Inflammatory macrophage treated with lipopolysaccharide for 4 hours (primary cell): ENCODE data around the gene DNAJC13.

ENCODE experiments used
- DNase-seq: peaks from one replicate; pipeline ENCODE4 v3.0.0-alpha.2; 2020

DNAJC13 gene

GRCh38 chr3:132407025-132407424 is 10.3 kb upstream of the DNAJC13 start:
- DNase-seq = peak; percentile 68

GRCh38 chr3:132414841-132415240 is 2.5 kb upstream of the DNAJC13 start:
- no peak for DNase-seq

- no peak for DNase-seq
These were observed 1.1 kb upstream of the DNAJC13 start for GRCh38 chr3:132416161-132416560.

- peak; percentile 85 for DNase-seq
These were observed 551 bp downstream of the DNAJC13 start for GRCh38 chr3:132417695-132418411.

- peak; percentile 88 for DNase-seq
These were observed 1.6 kb downstream of the DNAJC13 start for GRCh38 chr3:132418916-132419315.

- no peak for DNase-seq
These were observed 4.5 kb downstream of the DNAJC13 start for GRCh38 chr3:132421832-132422231.

- DNase-seq = no peak
These were observed 5.2 kb downstream of the DNAJC13 start for GRCh38 chr3:132422531-132422930.

GRCh38 chr3:132432639-132433038 is 15.3 kb downstream of the DNAJC13 start:
- peak; percentile 76 for DNase-seq

GRCh38 chr3:132433121-132433520 is 15.8 kb downstream of the DNAJC13 start:
- no peak for DNase-seq

GRCh38 chr3:132435224-132435910 is 18.1 kb downstream of the DNAJC13 start:
- DNase-seq = no peak

GRCh38 chr3:132435911-132436425 is 18.7 kb downstream of the DNAJC13 start:
- peak; percentile 15 for DNase-seq

GRCh38 chr3:132443421-132443820 is 26.1 kb downstream of the DNAJC13 start:
- no peak for DNase-seq

- no peak for DNase-seq
These were observed 27.1 kb downstream of the DNAJC13 start for GRCh38 chr3:132444383-132444782.

GRCh38 chr3:132445817-132446216 is 28.5 kb downstream of the DNAJC13 start:
- DNase-seq = peak; percentile 87

- no peak for DNase-seq
These were observed 31.1 kb downstream of the DNAJC13 start for GRCh38 chr3:132448216-132448961.

- peak; percentile 63 for DNase-seq
These were observed 38.8 kb downstream of the DNAJC13 start for GRCh38 chr3:132456136-132456535.

GRCh38 chr3:132456571-132456970 is 39.3 kb downstream of the DNAJC13 start:
- DNase-seq = peak; percentile 50

- peak; percentile 76 for DNase-seq
These were observed 40.0 kb downstream of the DNAJC13 start for GRCh38 chr3:132457286-132457685.

GRCh38 chr3:132459551-132459950 is 42.2 kb downstream of the DNAJC13 start:
- peak; percentile 88 for DNase-seq

GRCh38 chr3:132461544-132461943 is 44.2 kb downstream of the DNAJC13 start:
- DNase-seq = no peak

- DNase-seq = no peak
These were observed 46.8 kb downstream of the DNAJC13 start for GRCh38 chr3:132464066-132464465.

- DNase-seq = no peak
These were observed 52.0 kb downstream of the DNAJC13 start for GRCh38 chr3:132469326-132469725.

- no peak for DNase-seq
These were observed 68.8 kb downstream of the DNAJC13 start for GRCh38 chr3:132486099-132486498.

GRCh38 chr3:132488151-132488550 is 70.8 kb downstream of the DNAJC13 start:
- DNase-seq = no peak
